Hematopoietic multipotent progenitor cell (in vitro differentiated cells): ENCODE measurements around the gene ASB13. TPM values are rescaled to one million over a fixed set of nuclear protein-coding genes. Genes with fewer than 3 reads are reported as not detected.
A peak's percentile ranks its signal among the peaks of the same experiment; 100 is the strongest.

Experiments used
- DNase-seq, 3 donors: peaks; one replicate each; pipeline ENCODE4 v3.0.0-alpha.2; 2011 to 2015; ENCODE audit warnings: low read depth in 2 of 3, low spot score in 2 of 3
- total RNA-seq: library from RNA; depleted of rRNA; stranded (reverse); fragments of >200 nt; gene quantifications from one replicate; pipeline ENCODE4 v1.2.3, GENCODE V29; 2012

ASB13 gene
- total RNA-seq, 1 donor: 38.5 TPM

- no peak for DNase-seq
Observed at GRCh38 chr10:5670662-5671375, 4.4 kb upstream of the ASB13 start.

DNA sequence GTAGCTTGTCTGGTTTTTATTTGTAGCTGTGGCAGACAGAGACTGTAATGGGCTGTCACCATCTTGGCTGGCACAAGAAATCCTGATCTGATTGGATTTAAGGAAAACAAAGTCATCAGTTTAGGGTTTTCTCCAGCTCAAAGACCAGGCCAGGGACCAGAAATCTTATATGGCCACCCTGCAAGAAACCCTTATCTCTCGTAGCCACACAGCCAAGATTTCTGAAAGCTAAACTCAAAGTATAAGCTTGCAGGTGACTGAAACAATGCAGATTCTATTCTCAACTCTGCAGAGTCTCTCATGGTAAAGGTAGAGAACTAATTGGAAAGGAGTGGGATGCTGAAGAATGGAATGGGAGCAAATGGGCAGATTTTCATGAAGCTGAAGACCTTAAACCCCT, 3.2 kb upstream of the ASB13 start:
- no peak for DNase-seq

GRCh38 chr10:5668429-5668828, 2.0 kb upstream of the ASB13 start:
- DNase-seq: no peak

- DNase-seq: peak in 1 of 3 donors; percentile 64
Observed at GRCh38 chr10:5666841-5667630, 641 bp upstream of the ASB13 start.

DNA sequence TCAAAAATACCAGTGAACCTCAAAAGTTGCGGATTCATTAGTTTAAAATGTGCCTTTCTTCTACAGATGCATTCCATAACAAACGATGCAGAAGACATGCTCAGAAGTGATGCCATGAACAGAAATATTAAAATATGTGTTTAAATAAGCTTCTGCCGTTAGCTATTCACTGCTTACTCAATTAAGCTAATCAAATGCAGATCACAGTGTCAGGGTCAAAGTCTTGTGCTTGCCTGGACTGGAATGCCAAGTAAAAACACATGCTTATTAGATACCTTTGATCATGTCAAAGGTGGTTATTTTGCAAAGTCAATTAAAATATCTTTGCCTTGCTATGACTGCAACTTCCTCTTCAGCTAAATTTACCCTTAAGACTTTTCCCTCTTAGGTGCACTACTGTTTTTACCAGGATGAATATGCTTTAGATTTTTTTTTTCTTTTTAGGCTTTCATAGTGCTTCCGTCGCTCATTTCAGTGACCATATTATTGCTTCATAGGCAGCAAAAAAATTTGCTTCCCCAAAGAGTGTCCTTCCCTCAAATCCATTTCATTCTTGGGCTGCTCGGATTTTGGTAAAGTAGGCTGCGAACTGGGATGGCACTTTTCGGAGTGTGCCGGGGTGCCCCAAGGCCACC, 905 bp downstream of the ASB13 start:
- DNase-seq: peak in 1 of 3 donors; percentile 21

GRCh38 chr10:5663692-5664427, 2.5 kb downstream of the ASB13 start:
- no peak for DNase-seq

- no peak for DNase-seq
Observed at GRCh38 chr10:5662708-5663579, 3.5 kb downstream of the ASB13 start.

- no peak for DNase-seq
Observed at GRCh38 chr10:5661043-5661442, 5.4 kb downstream of the ASB13 start.

DNA sequence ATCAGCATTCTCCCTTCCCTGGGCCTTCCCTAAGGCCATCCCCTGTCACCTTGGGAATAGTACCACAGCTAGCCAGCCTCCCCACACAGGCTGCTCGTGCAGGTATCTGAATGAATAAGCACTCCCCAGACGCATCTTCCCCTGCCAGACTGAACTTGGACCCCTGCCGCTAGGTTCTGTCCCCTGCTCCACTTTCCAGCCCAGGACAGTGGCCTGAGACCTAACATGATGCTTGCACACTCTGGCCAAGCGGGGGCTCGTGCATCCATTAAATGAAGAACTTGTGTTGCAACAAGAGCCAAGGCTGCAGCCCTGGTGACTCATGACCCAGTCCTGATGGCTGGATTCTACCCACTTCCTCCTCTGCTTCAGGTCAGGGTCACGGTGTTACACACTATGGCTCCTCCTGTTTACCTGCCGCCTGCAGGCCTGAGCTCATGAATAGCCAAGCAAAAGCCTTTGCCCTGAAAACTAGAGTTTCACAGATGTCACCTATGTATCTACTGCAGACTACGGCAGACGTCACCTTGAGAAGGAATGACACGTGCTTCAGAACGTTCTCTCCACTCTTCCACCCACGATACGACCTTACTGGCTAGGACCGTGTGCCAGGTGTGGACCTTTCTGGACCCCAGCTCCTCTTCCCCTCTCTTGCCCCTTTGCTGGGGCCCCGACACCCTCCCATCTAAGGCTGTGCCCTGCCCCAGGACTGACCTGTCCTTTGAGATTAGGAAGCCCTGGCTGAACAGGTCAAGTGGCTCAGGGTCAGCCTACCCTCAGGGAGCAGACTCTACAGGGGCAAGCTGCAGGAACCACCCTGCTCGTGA, 6.5 kb downstream of the ASB13 start:
- peak in 1 of 3 donors; percentile 43 for DNase-seq

DNA sequence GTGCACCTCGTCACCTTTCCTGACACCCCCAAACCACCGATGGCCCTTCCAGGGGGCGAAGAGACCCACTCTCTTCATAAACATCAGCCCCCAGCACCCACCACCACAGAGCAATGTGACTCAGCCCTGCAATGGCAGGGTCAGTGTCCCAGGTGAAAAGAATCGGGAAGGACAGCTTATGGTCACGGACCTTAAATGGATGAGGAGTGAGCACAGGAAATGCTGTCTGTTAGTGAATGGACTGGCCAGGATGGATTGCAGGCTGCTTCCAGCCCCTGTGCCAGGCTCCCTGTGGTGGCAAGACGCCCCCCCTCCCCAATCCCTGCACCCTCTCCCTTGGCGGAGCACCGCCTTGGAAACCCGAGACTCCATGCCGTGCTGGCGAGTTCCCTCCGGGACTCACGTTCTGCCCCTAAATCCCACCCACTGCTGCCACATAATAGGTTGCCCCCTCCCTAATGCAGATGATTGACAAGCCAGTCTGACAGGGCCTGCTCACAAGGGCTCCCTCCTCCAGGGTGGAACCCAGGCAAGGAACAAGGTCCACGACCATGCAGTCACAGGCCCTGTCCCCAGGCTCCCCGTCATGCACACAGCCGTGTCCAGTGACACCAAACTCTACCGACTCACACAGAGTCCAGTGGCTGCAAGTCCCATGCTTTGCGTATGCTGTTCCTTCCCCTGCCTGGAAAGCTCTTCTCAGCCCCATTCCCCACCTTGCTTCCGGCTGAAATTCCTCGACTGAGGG, 7.3 kb downstream of the ASB13 start:
- no peak for DNase-seq

DNA sequence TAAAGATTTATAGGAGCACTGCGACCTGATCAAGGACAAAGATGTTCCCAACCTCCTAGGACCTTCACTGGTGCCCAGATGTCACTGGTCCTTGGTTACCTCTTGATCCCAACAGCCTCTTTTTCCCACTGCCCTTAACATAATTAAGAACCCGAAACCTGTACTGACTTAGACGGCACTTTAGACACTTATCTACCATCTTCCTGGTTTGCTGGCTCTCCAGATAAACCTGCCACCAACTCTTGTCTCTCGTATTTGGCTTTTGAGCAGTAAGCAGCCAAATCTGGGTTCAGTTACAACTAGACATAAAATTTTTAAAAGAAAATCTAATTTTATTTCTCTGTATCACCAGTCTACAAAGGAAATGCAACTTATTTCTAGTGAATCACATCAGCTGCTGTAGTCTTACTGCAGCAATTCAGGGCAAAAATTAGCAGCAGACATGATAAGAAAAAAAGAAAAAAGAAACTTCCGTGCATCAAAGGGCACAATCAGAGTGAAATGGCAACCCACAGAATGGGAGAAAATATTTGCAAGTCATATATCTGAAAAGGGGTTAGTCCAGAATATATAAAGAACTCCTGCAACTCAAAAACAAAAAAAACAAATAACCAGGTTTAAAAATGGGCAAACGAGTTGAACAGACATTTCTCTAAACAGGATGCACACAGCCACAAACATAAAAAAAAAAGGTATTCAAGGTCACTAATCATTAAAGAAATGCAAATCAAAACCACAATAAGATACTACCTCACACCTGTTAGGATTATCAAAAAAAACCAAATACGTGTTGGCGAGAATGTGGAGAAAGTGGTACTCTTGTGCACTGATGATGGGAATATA, 9.4 kb downstream of the ASB13 start:
- DNase-seq: no peak

DNA sequence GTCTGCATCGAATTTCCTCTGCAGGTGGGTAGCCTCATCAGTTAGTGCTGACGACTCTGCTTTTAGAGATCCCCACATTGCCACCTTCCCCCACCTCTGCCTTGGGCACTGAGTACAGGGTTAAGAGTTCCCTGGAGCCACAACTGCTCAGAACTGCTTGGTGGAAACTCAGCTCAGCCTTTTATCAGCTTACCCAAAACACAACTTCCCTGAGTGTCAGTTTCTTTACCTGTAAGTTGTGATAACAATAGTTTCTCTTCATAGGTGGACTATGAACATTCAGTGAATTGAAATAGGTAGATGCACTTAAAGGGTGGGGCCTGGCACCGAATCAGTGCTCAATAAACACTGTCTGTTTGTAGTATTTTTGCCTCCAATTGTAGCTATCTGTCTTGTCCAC, 11.3 kb downstream of the ASB13 start:
- no peak for DNase-seq

- no peak for DNase-seq
Observed at GRCh38 chr10:5654218-5654755, 12.1 kb downstream of the ASB13 start.

DNA sequence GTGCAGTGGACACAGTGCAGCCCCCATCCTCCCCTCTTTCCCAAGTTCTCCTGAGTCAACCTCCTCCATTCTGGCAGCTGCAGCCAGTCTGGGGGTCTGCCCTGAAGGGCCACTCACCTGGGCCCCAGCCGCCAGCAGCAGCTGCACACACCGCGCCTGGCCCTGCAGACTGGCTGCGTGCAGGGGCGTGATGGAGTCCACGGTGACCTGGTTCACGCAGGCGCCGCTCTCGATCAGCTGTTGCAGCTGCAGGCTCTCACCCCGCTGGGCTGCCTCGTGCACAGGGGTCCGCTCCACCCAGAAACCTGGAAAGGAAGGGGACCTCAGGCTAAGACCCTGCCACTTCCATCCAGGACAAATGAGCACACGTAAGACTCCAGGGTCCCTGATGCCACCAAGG, 13.6 kb downstream of the ASB13 start:
- no peak for DNase-seq

DNA sequence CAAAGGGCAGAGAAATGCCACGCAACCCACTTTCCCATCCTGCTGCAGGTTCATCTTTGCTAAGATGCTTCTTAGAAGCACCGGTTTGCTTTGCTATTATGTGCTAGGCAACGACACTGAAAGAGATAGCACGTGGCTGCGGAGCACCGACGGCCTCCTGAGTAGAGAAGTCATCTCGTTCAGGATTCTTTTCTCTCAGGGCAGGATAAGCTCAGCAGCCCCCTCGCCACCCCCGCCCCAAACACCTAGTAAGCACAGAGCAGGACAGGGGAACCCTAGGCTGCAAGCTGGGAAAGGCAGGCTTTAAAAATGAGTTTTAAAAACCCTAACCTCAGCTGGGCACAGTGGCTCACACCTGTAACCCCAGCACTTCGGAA, 15.0 kb downstream of the ASB13 start:
- DNase-seq: no peak

- no peak for DNase-seq
Observed at GRCh38 chr10:5650664-5651387, 15.6 kb downstream of the ASB13 start.

- no peak for DNase-seq
Observed at GRCh38 chr10:5649746-5650145, 16.6 kb downstream of the ASB13 start.
